ENCODE data around the gene HNRNPUL2. TPM values are rescaled to one million over a fixed set of nuclear protein-coding genes. Genes with fewer than 3 reads are reported as not detected.
"Not testable (repeated sequence)": the region's sequence is repeated elsewhere in the genome, so short reads cannot be mapped to it uniquely, and the experiment has no call there.

Gene HNRNPUL2
- total and polyA plus RNA-seq, 10 donors = 26.4 to 62.8 (median 46.0) TPM

- Histone ChIP-seq H3K36me3 (peaks cover 0 to 43% (median 19%) of the 10 kb centered on the region in 6 donors), H3K27me3 (replicated peaks in 1 of 7) (no peaks in the 10 kb centered on the region), H3K27ac (peak within 1 kb of the TSS; percentile 80 to 97 (median 96)), H3K4me3 (peak within 1 kb of the TSS; percentile 58 to 85 (median 79)), H3K9me3 (no peaks in the 10 kb centered on the region), H3K4me1 (peaks cover 16 to 49% (median 30%) of the 10 kb centered on the region in 6 donors)
- peak; percentile 97 for DNase-seq
- TF ChIP-seq POLR2A (IDR thresholded peaks at IDR 0.05) (peak in 2 of 3 donors; percentile 11 to 30), POLR2AphosphoS5 (IDR thresholded peaks at IDR 0.05) (peak; percentile 83 to 95 (median 92)), CTCF (IDR thresholded peaks at IDR 0.05 in 8 of 11, conservative IDR thresholded peaks at IDR 0.05 in 3 of 11) (peak in 1 of 11 experiments; percentile 17)
- intact Hi-C loops (cut with DNase I; ENCODE audit: low total_unique reads) = no loop called here
- 2 to 5% (median 3%) methylated on average over 31 to 60 of the region's 60 CpGs for WGBS, 5 donors
These were observed 44.1 kb upstream of the HNRNPUL2 start, which contains the start of gene TAF6L for GRCh38 chr11:62771144-62772021. TAF6L (plus strand) TSS chr11:62771396; CDS start chr11:62775784, 4,388 bp downstream.

- peaks cover 16 to 52% (median 30%) of the 10 kb centered on the region in 6 donors for H3K4me1 ChIP-seq
- peak; percentile 81 for DNase-seq
- peaks cover 3 to 43% (median 19%) of the 10 kb centered on the region in 6 donors for H3K36me3 ChIP-seq
- intact Hi-C loops (cut with DNase I; ENCODE audit: low total_unique reads) = no loop called here
- peak overlapping the region; percentile 58 to 85 (median 79) for H3K4me3 ChIP-seq
- H3K9me3 ChIP-seq = no peaks in the 10 kb centered on the region
- H3K27me3 ChIP-seq (replicated peaks in 1 of 7) = no peaks in the 10 kb centered on the region
- TF ChIP-seq CTCF (IDR thresholded peaks at IDR 0.05 in 8 of 11, conservative IDR thresholded peaks at IDR 0.05 in 3 of 11) (no peak), POLR2AphosphoS5 (IDR thresholded peaks at IDR 0.05) (no peak), POLR2A (IDR thresholded peaks at IDR 0.05) (no peak)
- WGBS, 5 donors = 1 to 2% (median 1%) methylated on average over 18 of the region's 18 CpGs
- peak overlapping the region; percentile 80 to 97 (median 96) for H3K27ac ChIP-seq
These were observed 43.5 kb upstream of the HNRNPUL2 start for GRCh38 chr11:62770778-62771143.

GRCh38 chr11:62760867-62761227 lies 33.6 kb upstream of the HNRNPUL2 start:
- peak; percentile 79 for DNase-seq
- H3K9me3 ChIP-seq; intact Hi-C loops (cut with DNase I; ENCODE audit: low total_unique reads); H3K27me3 ChIP-seq (replicated peaks in 1 of 7): not testable (repeated sequence)
- H3K4me1 ChIP-seq = peaks cover 12 to 37% (median 24%) of the 10 kb centered on the region in 6 donors
- H3K36me3 ChIP-seq = peaks cover under 1 to 35% (median 12%) of the 10 kb centered on the region in 6 donors
- 32 to 41% (median 37%) methylated on average over 9 of the region's 9 CpGs for WGBS, 5 donors
- H3K4me3 ChIP-seq = peak overlapping the region; percentile 2 to 97 (median 78)
- H3K27ac ChIP-seq = peak overlapping the region; percentile 85 to 95 (median 90)

- H3K27me3 ChIP-seq (replicated peaks in 1 of 7) = no peaks in the 10 kb centered on the region
- peaks cover 0 to 8% (median 0%) of the 10 kb centered on the region in 6 donors for H3K36me3 ChIP-seq
- H3K9me3 ChIP-seq = no peaks in the 10 kb centered on the region
- peak; percentile 11 for DNase-seq
- intact Hi-C loops (cut with DNase I; ENCODE audit: low total_unique reads) = no loop called here
- 70 to 77% (median 74%) methylated on average over 9 of the region's 9 CpGs for WGBS, 5 donors
- no peak overlapping the region for H3K27ac ChIP-seq
- H3K4me1 ChIP-seq = peaks cover 17 to 37% (median 23%) of the 10 kb centered on the region in 6 donors
- TF ChIP-seq POLR2AphosphoS5 (IDR thresholded peaks at IDR 0.05) = no peak
- TF ChIP-seq CTCF (IDR thresholded peaks at IDR 0.05 in 8 of 11, conservative IDR thresholded peaks at IDR 0.05 in 3 of 11) = no peak
- no peak for TF ChIP-seq POLR2A (IDR thresholded peaks at IDR 0.05)
- H3K4me3 ChIP-seq = no peak overlapping the region
These were observed 30.9 kb upstream of the HNRNPUL2 start for GRCh38 chr11:62757846-62758788.

All from spleen (tissue), 11 donors.